HL-60/S4 treated with phorbol 12-myristate 13-acetate at 8.2 ng/mL for 4 days and 3 days (cell line): ENCODE results near the gene CTDSP1.

ENCODE experiments used
- in situ Hi-C: fragments of 300-500 bp; cut with MboI; formaldehyde crosslinking; loops from 2 replicates; pipeline ENCODE4 v1.15.0; 2022; ENCODE audit warnings: low sequenced_read_pairs

The CTDSP1 gene

GRCh38 chr2:218399391-218400166 lies at the start of gene CTDSP1:
Gene CTDSP1 (plus strand): TSS chr2:218399868. CDS start chr2:218400091, 223 bp downstream.
- in situ Hi-C loops: loop anchor here (10.0 kb wide), 1 partner anchor 115 kb away; no protein-coding TSS in a partner anchor

GRCh38 chr2:218354045-218354444 lies 45.6 kb upstream of the CTDSP1 start:
- in situ Hi-C loops: no loop called here

GRCh38 chr2:218354850-218355443 lies 44.7 kb upstream of the CTDSP1 start:
- in situ Hi-C loops: no loop called here

- in situ Hi-C loops: no loop called here
Measured at GRCh38 chr2:218357236-218358177, 42.2 kb upstream of the CTDSP1 start.

- in situ Hi-C loops: no loop called here
Measured at GRCh38 chr2:218360453-218360852, 39.2 kb upstream of the CTDSP1 start.

GRCh38 chr2:218362606-218363005 lies 37.1 kb upstream of the CTDSP1 start:
- in situ Hi-C loops: no loop called here

GRCh38 chr2:218363736-218364135 lies 35.9 kb upstream of the CTDSP1 start:
- in situ Hi-C loops: no loop called here

- in situ Hi-C loops: no loop called here
Measured at GRCh38 chr2:218364196-218364595, 35.5 kb upstream of the CTDSP1 start.

- in situ Hi-C loops: no loop called here
Measured at GRCh38 chr2:218366621-218367414, 32.9 kb upstream of the CTDSP1 start.

GRCh38 chr2:218367415-218368149 lies 32.1 kb upstream of the CTDSP1 start:
- in situ Hi-C loops: no loop called here

GRCh38 chr2:218368150-218368528 lies 31.5 kb upstream of the CTDSP1 start:
- in situ Hi-C loops: no loop called here

- in situ Hi-C loops: no loop called here
Measured at GRCh38 chr2:218368621-218369153, 31.0 kb upstream of the CTDSP1 start.

GRCh38 chr2:218369330-218369729 lies 30.3 kb upstream of the CTDSP1 start:
- in situ Hi-C loops: no loop called here

GRCh38 chr2:218370410-218371063 lies 29.1 kb upstream of the CTDSP1 start:
- in situ Hi-C loops: no loop called here

GRCh38 chr2:218371983-218372350 lies 27.7 kb upstream of the CTDSP1 start:
- in situ Hi-C loops: no loop called here

- in situ Hi-C loops: no loop called here
Measured at GRCh38 chr2:218374795-218375194, 24.9 kb upstream of the CTDSP1 start.

- in situ Hi-C loops: no loop called here
Measured at GRCh38 chr2:218375212-218375611, 24.5 kb upstream of the CTDSP1 start.

- in situ Hi-C loops: no loop called here
Measured at GRCh38 chr2:218378053-218378452, 21.6 kb upstream of the CTDSP1 start.

GRCh38 chr2:218381916-218382366 lies 17.7 kb upstream of the CTDSP1 start, which contains the start of gene SLC11A1:
Gene SLC11A1 (plus strand): TSS chr2:218382273. CDS start chr2:218382369, 96 bp downstream.
- in situ Hi-C loops: no loop called here
